Osteocyte (in vitro differentiated cells): Measurements from ENCODE around the gene RSPH6A. TPM values are rescaled to one million over a fixed set of nuclear protein-coding genes. Genes with fewer than 3 reads are reported as not detected.

Experiments
- DNase-seq: peaks from one replicate; pipeline ENCODE4 v3.0.0; 2021; ENCODE audit warnings: mixed read lengths; ENCODE audit not compliant: unreplicated experiment; ENCODE audit errors: extremely low spot score
- H3K27ac Mint-ChIP-seq: one replicate; pipeline ENCODE4 v1.8.0; 2021; ENCODE audit warnings: mild to moderate bottlenecking, mixed read lengths; ENCODE audit not compliant: unreplicated experiment
- H3K27me3 Mint-ChIP-seq: one replicate; pipeline ENCODE4 v1.8.0; 2021; ENCODE audit warnings: mixed read lengths; ENCODE audit not compliant: unreplicated experiment
- H3K36me3 Mint-ChIP-seq: one replicate; pipeline ENCODE4 v1.8.0; 2021; ENCODE audit warnings: mixed read lengths; ENCODE audit not compliant: unreplicated experiment
- H3K4me1 Mint-ChIP-seq: one replicate; pipeline ENCODE4 v1.8.0; 2021; ENCODE audit warnings: mixed read lengths; ENCODE audit not compliant: unreplicated experiment
- H3K4me3 Mint-ChIP-seq: one replicate; pipeline ENCODE4 v1.8.0; 2021; ENCODE audit warnings: mild to moderate bottlenecking, moderate library complexity, mixed read lengths; ENCODE audit not compliant: unreplicated experiment
- H3K9me3 Mint-ChIP-seq: one replicate; pipeline ENCODE4 v1.8.0; 2021; ENCODE audit warnings: mixed read lengths; ENCODE audit not compliant: unreplicated experiment
- total RNA-seq: library from RNA; stranded (reverse); gene quantifications from 2 replicates; pipeline ENCODE4 v1.2.1, GENCODE V29; 2021
- TF ChIP-seq, protein P1 (sequence below): fragments of 200-600 bp; sonication (generic); IDR thresholded peaks from 2 replicates; pipeline ENCODE4 v1.5.0; 2021; ENCODE audit warnings: antibody characterized with exemption, mild to moderate bottlenecking, moderate library complexity

RSPH6A gene
- total RNA-seq, 1 donor from 2014 or later = 0.30 TPM

- Mint-ChIP-seq H3K27me3 (no peaks in the 10 kb centered on the region), H3K4me3 (peak overlapping the region; percentile 91), H3K4me1 (peaks cover 20% of the 10 kb centered on the region), H3K36me3 (peaks cover 22% of the 10 kb centered on the region), H3K27ac (peak overlapping the region; percentile 50), H3K9me3 (no peaks in the 10 kb centered on the region)
- TF ChIP-seq, protein P1, sequence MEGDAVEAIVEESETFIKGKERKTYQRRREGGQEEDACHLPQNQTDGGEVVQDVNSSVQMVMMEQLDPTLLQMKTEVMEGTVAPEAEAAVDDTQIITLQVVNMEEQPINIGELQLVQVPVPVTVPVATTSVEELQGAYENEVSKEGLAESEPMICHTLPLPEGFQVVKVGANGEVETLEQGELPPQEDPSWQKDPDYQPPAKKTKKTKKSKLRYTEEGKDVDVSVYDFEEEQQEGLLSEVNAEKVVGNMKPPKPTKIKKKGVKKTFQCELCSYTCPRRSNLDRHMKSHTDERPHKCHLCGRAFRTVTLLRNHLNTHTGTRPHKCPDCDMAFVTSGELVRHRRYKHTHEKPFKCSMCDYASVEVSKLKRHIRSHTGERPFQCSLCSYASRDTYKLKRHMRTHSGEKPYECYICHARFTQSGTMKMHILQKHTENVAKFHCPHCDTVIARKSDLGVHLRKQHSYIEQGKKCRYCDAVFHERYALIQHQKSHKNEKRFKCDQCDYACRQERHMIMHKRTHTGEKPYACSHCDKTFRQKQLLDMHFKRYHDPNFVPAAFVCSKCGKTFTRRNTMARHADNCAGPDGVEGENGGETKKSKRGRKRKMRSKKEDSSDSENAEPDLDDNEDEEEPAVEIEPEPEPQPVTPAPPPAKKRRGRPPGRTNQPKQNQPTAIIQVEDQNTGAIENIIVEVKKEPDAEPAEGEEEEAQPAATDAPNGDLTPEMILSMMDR = no peak
- no peak for DNase-seq
These were observed 24.2 kb downstream of the RSPH6A start for GRCh38 chr19:45790942-45791341.

DNA sequence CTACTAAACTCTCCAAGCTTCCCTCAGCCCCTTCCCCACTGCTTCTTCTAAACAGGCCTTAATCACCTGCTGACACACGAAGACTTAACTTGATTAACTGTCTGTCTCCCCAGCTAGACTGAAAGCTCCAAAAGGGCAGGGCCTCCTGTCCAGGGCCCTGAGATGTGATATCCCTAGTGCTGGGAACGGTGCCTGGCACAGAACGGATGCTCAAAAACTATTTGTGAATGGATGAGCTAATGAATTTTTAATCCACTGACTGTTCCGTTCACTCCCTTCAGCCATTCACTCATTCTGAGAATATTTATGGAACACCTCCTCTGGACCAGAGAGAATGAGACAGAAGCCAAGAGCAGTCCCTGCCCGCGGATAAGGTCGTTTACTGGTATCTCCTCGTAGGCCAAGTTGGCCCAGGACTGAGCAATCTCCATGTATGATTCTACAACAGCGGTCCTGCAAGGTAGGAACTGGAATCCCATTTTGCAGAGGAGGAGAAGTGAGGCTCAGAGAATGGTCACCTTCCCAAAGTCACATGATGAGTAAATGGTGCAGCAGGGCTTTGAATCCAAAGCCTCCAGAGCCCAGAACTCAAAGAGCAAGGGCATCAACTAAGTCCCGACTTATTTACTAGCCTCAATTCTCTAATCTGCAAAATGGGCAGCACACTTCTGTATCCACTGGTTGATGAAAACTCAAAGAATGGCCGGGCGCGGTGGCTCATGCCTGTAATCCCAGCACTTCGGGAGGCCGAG, 25.9 kb downstream of the RSPH6A start:
- TF ChIP-seq, protein P1 = no peak

DNA sequence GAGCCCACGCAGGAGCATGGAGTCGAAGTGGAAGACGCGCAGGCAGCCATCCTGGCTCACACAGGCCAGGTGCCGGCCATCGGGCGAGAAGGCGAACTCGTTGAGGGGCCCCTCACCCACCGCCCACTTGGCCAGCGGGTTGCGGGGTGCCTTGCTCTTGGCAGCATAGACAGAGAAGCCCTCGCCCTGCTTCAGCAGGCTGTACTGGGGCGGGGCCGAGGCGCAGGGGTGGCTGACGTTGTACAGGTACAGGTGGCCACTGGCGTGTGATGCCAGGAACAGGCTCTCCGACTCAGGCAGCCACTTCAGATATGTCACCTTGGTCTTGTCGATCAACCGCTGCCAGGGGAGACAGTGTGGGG, 28.6 kb downstream of the RSPH6A start:
- no peaks in the 10 kb centered on the region for H3K9me3 Mint-ChIP-seq
- no peak for DNase-seq

More for the DNA sequence above, 25.9 kb downstream of the RSPH6A start:
- DNase-seq = no peak
- Mint-ChIP-seq H3K4me1 (peaks cover 25% of the 10 kb centered on the region), H3K4me3 (no peak overlapping the region), H3K9me3 (no peaks in the 10 kb centered on the region), H3K27me3 (no peaks in the 10 kb centered on the region), H3K36me3 (peaks cover 22% of the 10 kb centered on the region), H3K27ac (no peak overlapping the region)

DNA sequence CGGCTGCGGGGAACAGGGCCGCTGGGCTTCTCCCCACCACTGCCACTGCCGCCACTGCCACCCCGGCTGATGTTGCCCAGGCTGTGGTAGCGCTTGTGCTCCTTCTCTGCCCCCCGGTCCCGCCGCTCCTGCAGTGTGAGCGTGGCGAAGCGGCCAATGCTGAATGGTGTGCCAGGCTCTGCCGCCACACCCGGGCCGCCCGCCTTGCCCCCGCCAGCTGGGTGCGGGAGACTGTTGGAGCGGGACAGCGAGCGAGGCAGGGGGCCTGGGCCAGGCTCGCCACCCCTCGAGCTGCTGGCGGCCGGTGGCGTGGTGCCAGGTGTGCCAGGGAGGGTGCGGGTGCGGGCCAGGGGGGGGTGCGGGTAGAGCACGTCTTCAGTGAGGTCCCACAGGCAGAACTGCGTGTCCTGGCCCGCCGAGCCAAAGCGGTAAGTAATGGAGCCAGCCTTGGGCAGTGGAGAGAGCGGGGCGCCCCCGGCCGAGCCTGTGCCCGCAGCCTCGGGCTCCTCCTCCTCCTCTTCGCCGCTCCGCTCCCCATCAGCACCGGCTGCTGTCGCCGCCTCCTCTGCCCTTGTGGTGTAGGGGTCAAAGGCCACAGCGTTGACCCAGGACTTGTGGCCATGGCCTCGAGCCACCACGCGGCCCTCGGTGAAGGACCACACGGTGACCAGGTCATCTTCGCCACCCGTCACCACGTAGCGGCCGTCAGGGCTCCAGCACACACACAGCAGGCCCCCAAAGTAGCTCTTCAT, 29.2 kb downstream of the RSPH6A start:
- H3K36me3 Mint-ChIP-seq = peaks cover 22% of the 10 kb centered on the region
- no peaks in the 10 kb centered on the region for H3K9me3 Mint-ChIP-seq
- H3K4me1 Mint-ChIP-seq = peaks cover 31% of the 10 kb centered on the region
- TF ChIP-seq, protein P1 = no peak
- no peak overlapping the region for H3K4me3 Mint-ChIP-seq
- no peaks in the 10 kb centered on the region for H3K27me3 Mint-ChIP-seq
- H3K27ac Mint-ChIP-seq = no peak overlapping the region
- DNase-seq = no peak

More for the DNA sequence above, 28.6 kb downstream of the RSPH6A start:
- peaks cover 33% of the 10 kb centered on the region for H3K4me1 Mint-ChIP-seq
- H3K4me3 Mint-ChIP-seq = no peak overlapping the region
- no peak overlapping the region for H3K27ac Mint-ChIP-seq
- peaks cover 22% of the 10 kb centered on the region for H3K36me3 Mint-ChIP-seq
- TF ChIP-seq, protein P1 = no peak
- H3K27me3 Mint-ChIP-seq = no peaks in the 10 kb centered on the region

GRCh38 chr19:45785097-45785496, 30.0 kb downstream of the RSPH6A start:
- peak overlapping the region; percentile 80 for H3K27ac Mint-ChIP-seq
- H3K4me1 Mint-ChIP-seq = peaks cover 35% of the 10 kb centered on the region
- no peak for DNase-seq
- H3K36me3 Mint-ChIP-seq = peaks cover 22% of the 10 kb centered on the region
- H3K4me3 Mint-ChIP-seq = no peak overlapping the region
- TF ChIP-seq, protein P1 = no peak
- no peaks in the 10 kb centered on the region for H3K9me3 Mint-ChIP-seq
- H3K27me3 Mint-ChIP-seq = no peaks in the 10 kb centered on the region
